Endothelial cell (in vitro differentiated cells): ENCODE measurements around the gene RAB5A. TPM values are rescaled to one million over a fixed set of nuclear protein-coding genes. Genes with fewer than 3 reads are reported as not detected.
"Not testable (repeated sequence)": the region's sequence is repeated elsewhere in the genome, so short reads cannot be mapped to it uniquely, and the experiment has no call there.

Source experiments
- DNase-seq: peaks from one replicate; pipeline ENCODE4 v3.0.0; 2021; ENCODE audit warnings: low spot score
- H3K27ac Mint-ChIP-seq: one replicate; pipeline ENCODE4 v1.8.0; 2021; ENCODE audit warnings: mixed read lengths, inconsistent platforms; ENCODE audit not compliant: unreplicated experiment
- H3K27me3 Mint-ChIP-seq: one replicate; pipeline ENCODE4 v1.8.0; 2021; ENCODE audit warnings: mild to moderate bottlenecking, moderate library complexity, mixed read lengths, inconsistent platforms; ENCODE audit not compliant: unreplicated experiment
- H3K36me3 Mint-ChIP-seq: one replicate; pipeline ENCODE4 v1.8.0; 2021; ENCODE audit warnings: mild to moderate bottlenecking, low read depth, mixed read lengths, inconsistent platforms; ENCODE audit not compliant: unreplicated experiment
- H3K4me1 Mint-ChIP-seq: one replicate; pipeline ENCODE4 v1.8.0; 2021; ENCODE audit warnings: mild to moderate bottlenecking, mixed read lengths, inconsistent platforms; ENCODE audit not compliant: unreplicated experiment
- H3K4me3 Mint-ChIP-seq: one replicate; pipeline ENCODE4 v1.8.0; 2021; ENCODE audit warnings: mild to moderate bottlenecking, mixed read lengths, inconsistent platforms; ENCODE audit not compliant: unreplicated experiment
- H3K9me3 Mint-ChIP-seq: one replicate; pipeline ENCODE4 v1.8.0; 2021; ENCODE audit warnings: mixed read lengths, inconsistent platforms; ENCODE audit not compliant: unreplicated experiment
- CTCF ChIP-seq: fragments of 200-600 bp; sonication (generic); IDR thresholded peaks from one replicate; pipeline ENCODE4 v1.5.0; 2021; ENCODE audit warnings: antibody characterized with exemption; ENCODE audit not compliant: unreplicated experiment
- total RNA-seq: library from RNA; stranded (reverse); fragmentation: NEBNext Ultra II Directional; extraction: Animal tissue kit (Norgen Biotek cat#: 25700); gene quantifications from one replicate; pipeline ENCODE4 v1.2.1, GENCODE V29; 2021; ENCODE audit not compliant: unreplicated experiment

Gene RAB5A
- total RNA-seq, 1 donor from 2014 or later: 84.5 TPM

DNA sequence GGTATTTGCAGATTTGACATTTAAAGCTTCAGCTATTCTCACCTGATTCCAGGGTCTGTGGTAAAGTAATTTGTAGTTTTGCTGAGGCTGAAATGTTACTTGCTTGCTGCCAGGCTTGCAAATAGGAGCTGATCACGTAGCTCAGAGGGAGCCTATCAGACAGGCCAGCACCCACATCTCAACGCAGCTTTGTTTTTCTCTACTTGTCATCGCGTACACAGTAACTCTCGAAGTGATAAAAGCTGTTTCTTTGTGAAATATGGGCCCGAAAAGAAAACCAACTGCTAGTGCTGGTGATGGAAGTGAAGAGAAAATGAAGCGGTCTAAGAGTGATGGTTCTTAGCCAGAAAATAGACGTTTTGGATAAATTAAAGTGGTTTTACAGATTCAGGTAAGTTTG is 23.4 kb downstream of the RAB5A start:
- Mint-ChIP-seq H3K27ac (no peak overlapping the region), H3K4me1 (peaks cover 13% of the 10 kb centered on the region), H3K27me3 (no peaks in the 10 kb centered on the region), H3K9me3 (no peaks in the 10 kb centered on the region), H3K36me3 (peaks cover 11% of the 10 kb centered on the region), H3K4me3 (no peak overlapping the region)
- TF ChIP-seq CTCF: no peak
- DNase-seq: no peak

DNA sequence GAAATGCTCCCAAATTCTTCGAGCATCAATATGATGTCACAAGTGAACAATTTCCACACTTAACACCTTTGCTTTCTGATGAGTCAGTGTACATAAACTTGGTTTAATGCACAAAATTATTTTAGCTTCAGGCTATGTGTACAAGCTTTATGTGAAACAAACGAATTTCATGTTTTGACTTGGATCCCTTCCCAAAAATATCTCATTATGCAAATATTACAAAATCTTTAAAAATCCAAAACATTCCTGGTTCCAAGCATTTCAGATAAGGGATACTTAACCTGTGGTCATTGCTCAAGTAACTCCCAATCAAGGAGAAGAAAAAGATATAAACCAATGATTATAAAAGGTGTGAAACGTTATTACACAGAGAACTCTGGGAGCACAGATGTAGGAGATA is 25.2 kb downstream of the RAB5A start:
- peaks cover 10% of the 10 kb centered on the region for H3K4me1 Mint-ChIP-seq
- no peak for TF ChIP-seq CTCF
- no peak overlapping the region for H3K4me3 Mint-ChIP-seq
- no peak overlapping the region for H3K27ac Mint-ChIP-seq
- DNase-seq: no peak
- H3K9me3 Mint-ChIP-seq: no peaks in the 10 kb centered on the region
- H3K36me3 Mint-ChIP-seq: peaks cover 18% of the 10 kb centered on the region
- H3K27me3 Mint-ChIP-seq: no peaks in the 10 kb centered on the region

DNA sequence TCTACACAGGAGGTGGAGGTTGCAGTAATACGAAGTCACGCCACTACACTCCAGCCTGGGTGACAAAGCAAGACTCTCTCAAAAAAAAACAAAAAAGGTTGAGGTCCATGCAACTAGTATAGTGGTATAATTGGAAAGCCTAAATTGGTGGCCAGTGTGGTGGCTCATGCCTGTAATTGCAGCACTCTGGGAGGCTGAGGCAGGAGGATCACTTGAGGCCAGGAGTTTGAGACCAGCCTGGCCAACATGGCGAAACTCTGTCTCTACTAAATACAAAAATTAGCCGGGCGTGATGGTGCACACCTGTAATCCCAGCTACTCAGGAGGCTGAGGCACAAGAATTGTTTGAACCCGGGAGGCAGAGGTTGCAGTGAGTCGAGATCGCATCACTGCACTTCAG is 42.0 kb downstream of the RAB5A start:
- not testable (repeated sequence) for H3K36me3 Mint-ChIP-seq, H3K4me1 Mint-ChIP-seq, H3K27ac Mint-ChIP-seq

DNA sequence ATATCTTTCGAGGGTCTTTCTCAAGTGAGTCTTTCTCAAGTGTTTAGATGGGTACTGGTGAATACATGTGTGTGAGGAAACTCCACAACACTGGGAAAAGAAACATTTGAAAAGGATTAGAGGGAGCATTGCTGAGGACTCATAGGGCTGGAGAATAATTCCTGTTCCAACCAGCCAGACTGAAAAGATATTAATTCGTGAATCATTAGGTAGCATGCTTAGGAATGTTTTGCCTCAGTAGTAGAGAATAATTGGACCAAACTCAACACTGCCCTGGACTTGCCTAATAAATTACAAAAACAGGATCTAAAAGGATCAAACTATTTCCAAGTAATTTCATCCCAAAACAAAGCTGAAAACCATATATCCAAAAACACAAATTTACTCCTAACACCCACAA is 47.9 kb downstream of the RAB5A start:
- DNase-seq: no peak
- H3K4me1 Mint-ChIP-seq: no peaks in the 10 kb centered on the region

More for the DNA sequence above, 42.0 kb downstream of the RAB5A start:
- H3K27me3 Mint-ChIP-seq, H3K9me3 Mint-ChIP-seq, H3K4me3 Mint-ChIP-seq, DNase-seq: not testable (repeated sequence)

GRCh38 chr3:19997502-19997901 is 50.6 kb downstream of the RAB5A start:
- Mint-ChIP-seq H3K4me1 (no peaks in the 10 kb centered on the region), H3K9me3 (no peaks in the 10 kb centered on the region), H3K27me3 (no peaks in the 10 kb centered on the region), H3K27ac (no peak overlapping the region), H3K36me3 (no peaks in the 10 kb centered on the region), H3K4me3 (no peak overlapping the region)
- DNase-seq: no peak
- TF ChIP-seq CTCF: no peak

More for the DNA sequence above, 47.9 kb downstream of the RAB5A start:
- Mint-ChIP-seq H3K4me3 (no peak overlapping the region), H3K36me3 (no peaks in the 10 kb centered on the region), H3K27ac (no peak overlapping the region), H3K9me3 (no peaks in the 10 kb centered on the region), H3K27me3 (no peaks in the 10 kb centered on the region)
- no peak for TF ChIP-seq CTCF

DNA sequence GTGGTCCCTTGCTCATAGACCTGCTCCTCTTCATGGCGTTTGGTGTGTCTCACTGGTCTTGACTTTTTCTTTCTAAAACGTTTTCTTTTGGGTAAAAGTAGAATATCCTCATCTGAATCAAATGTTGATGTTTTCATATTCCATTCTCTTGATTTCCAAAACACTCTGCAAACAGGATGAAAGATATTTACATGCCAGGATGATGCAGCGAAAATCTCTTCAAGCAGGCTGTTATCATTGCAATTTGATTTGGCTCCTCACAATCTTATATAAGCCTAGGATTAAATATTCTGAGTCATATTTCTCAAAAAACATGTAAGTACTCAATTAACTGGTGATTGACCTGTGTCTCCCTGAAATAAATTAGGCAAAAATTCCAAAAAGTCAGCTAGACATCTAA is 55.0 kb downstream of the RAB5A start:
- H3K27ac Mint-ChIP-seq: no peak overlapping the region
- H3K27me3 Mint-ChIP-seq: peaks cover 2% of the 10 kb centered on the region

More for the DNA sequence above, 55.0 kb downstream of the RAB5A start:
- no peak for DNase-seq
- Mint-ChIP-seq H3K4me1 (no peaks in the 10 kb centered on the region), H3K9me3 (no peaks in the 10 kb centered on the region), H3K36me3 (no peaks in the 10 kb centered on the region), H3K4me3 (no peak overlapping the region)
- no peak for TF ChIP-seq CTCF
